Measurements from ENCODE around the gene CDH23. TPM values are rescaled to one million over a fixed set of nuclear protein-coding genes. Genes with fewer than 3 reads are reported as not detected.

Gene CDH23
- total RNA-seq, 1 donor from 2014 or later, result 20.1 TPM

GRCh38 chr10:71577345-71577744, 180.6 kb downstream of the CDH23 start:
- intact Hi-C loops (cut with DNase I), result no loop called here
- DNase-seq (ENCODE audit: low spot score) (no peak), ATAC-seq (no peak)

- DNase-seq (ENCODE audit: low spot score), result no peak
- intact Hi-C loops (cut with DNase I), result no loop called here
- no peak for ATAC-seq
Measured at GRCh38 chr10:71578069-71578468, 181.3 kb downstream of the CDH23 start.

- intact Hi-C loops (cut with DNase I), result no loop called here
- DNase-seq (ENCODE audit: low spot score), result no peak
Measured at GRCh38 chr10:71579668-71580067, 182.9 kb downstream of the CDH23 start.

GRCh38 chr10:71580415-71580814, 183.7 kb downstream of the CDH23 start:
- intact Hi-C loops (cut with DNase I), result no loop called here
- no peak for ATAC-seq
- no peak for DNase-seq (ENCODE audit: low spot score)

More at GRCh38 chr10:71579668-71580067, 182.9 kb downstream of the CDH23 start:
- ATAC-seq, result no peak

GRCh38 chr10:71580926-71581325, 184.2 kb downstream of the CDH23 start:
- ATAC-seq (no peak), DNase-seq (ENCODE audit: low spot score) (no peak)
- intact Hi-C loops (cut with DNase I), result no loop called here

GRCh38 chr10:71581376-71581775, 184.7 kb downstream of the CDH23 start:
- no peak for DNase-seq (ENCODE audit: low spot score)
- ATAC-seq, result no peak
- intact Hi-C loops (cut with DNase I), result no loop called here

- ATAC-seq (no peak), DNase-seq (ENCODE audit: low spot score) (no peak)
- intact Hi-C loops (cut with DNase I), result no loop called here
Measured at GRCh38 chr10:71582019-71582418, 185.3 kb downstream of the CDH23 start.

GRCh38 chr10:71582506-71583475, 186.1 kb downstream of the CDH23 start:
- intact Hi-C loops (cut with DNase I), result no loop called here
- DNase-seq (ENCODE audit: low spot score) (no peak), ATAC-seq (no peak)

- DNase-seq (ENCODE audit: low spot score), result no peak
Measured at GRCh38 chr10:71584461-71584860, 187.7 kb downstream of the CDH23 start.

GRCh38 chr10:71584902-71585563, 188.3 kb downstream of the CDH23 start:
- DNase-seq (ENCODE audit: low spot score) (no peak), ATAC-seq (no peak)
- intact Hi-C loops (cut with DNase I), result no loop called here

More at GRCh38 chr10:71584461-71584860, 187.7 kb downstream of the CDH23 start:
- intact Hi-C loops (cut with DNase I), result no loop called here
- no peak for ATAC-seq

GRCh38 chr10:71585564-71586290, 189.0 kb downstream of the CDH23 start:
- intact Hi-C loops (cut with DNase I), result no loop called here

GRCh38 chr10:71587941-71588573, 191.3 kb downstream of the CDH23 start:
- ATAC-seq, result no peak
- intact Hi-C loops (cut with DNase I), result no loop called here
- DNase-seq (ENCODE audit: low spot score), result no peak

More at GRCh38 chr10:71585564-71586290, 189.0 kb downstream of the CDH23 start:
- no peak for ATAC-seq
- DNase-seq (ENCODE audit: low spot score), result no peak

GRCh38 chr10:71588685-71589084, 192.0 kb downstream of the CDH23 start:
- ATAC-seq (no peak), DNase-seq (ENCODE audit: low spot score) (no peak)
- intact Hi-C loops (cut with DNase I), result no loop called here

- peak; percentile 68 for ATAC-seq
- intact Hi-C loops (cut with DNase I), result no loop called here
- no peak for DNase-seq (ENCODE audit: low spot score)
Measured at GRCh38 chr10:71589617-71590551, 193.2 kb downstream of the CDH23 start.

- intact Hi-C loops (cut with DNase I), result no loop called here
- DNase-seq (ENCODE audit: low spot score) (no peak), ATAC-seq (no peak)
Measured at GRCh38 chr10:71590781-71591350, 194.1 kb downstream of the CDH23 start.

- intact Hi-C loops (cut with DNase I), result no loop called here
- no peak for DNase-seq (ENCODE audit: low spot score)
- ATAC-seq, result no peak
Measured at GRCh38 chr10:71594934-71595571, 198.3 kb downstream of the CDH23 start.

GRCh38 chr10:71595649-71596048, 198.9 kb downstream of the CDH23 start:
- intact Hi-C loops (cut with DNase I), result no loop called here
- ATAC-seq (no peak), DNase-seq (ENCODE audit: low spot score) (no peak)

All from sciatic nerve (tissue), 2 donors.